HCT116 (cell line): Measurements from ENCODE around the gene TSPOAP1. TPM values are rescaled to one million over a fixed set of nuclear protein-coding genes. Genes with fewer than 3 reads are reported as not detected.
A peak's percentile ranks its signal among the peaks of the same experiment; 100 is the strongest.

Experiments used
- ATAC-seq: fragments of 200-7000 bp; cut with Tn5 transposase; 2 replicates; pipeline ENCODE4 v1.9.1; 2020; ENCODE audit warnings: mild to moderate bottlenecking, moderate library complexity
- Bru-seq: library from RNA; stranded (reverse); fragments of 400-500 nt; gene quantifications from one replicate; lab custom pipeline; 2021; lab: Mats Ljungman, UMichigan
- BruChase-seq, 2 experiments: library from RNA; stranded (reverse); fragments of 400-500 nt; gene quantifications; one replicate each; lab custom pipeline; 2021; lab: Mats Ljungman, UMichigan
- BruUV-seq: library from RNA; stranded (reverse); fragments of 400-500 nt; replicated peaks from 2 replicates; lab custom pipeline; 2021; lab: Mats Ljungman, UMichigan
- CTCF ChIA-PET: fragments of 300-600 bp; sonication (Branson Sonifier 250); formaldehyde crosslinking; loops from one replicate; lab custom pipeline; 2021; ENCODE audit warnings: antibody characterized with exemption; lab: Charles Lee
- POLR2A ChIA-PET: fragments of 300-600, 350-600 bp; sonication (Branson Sonifier 250); formaldehyde crosslinking; loops from one replicate; lab custom pipeline; 2021; ENCODE audit warnings: antibody characterized with exemption; lab: Charles Lee
- RAD21 ChIA-PET, 2 experiments: fragments of 300-600 bp; sonication (Branson Sonifier 250); formaldehyde crosslinking; loops; one replicate each; lab custom pipeline; 2023; ENCODE audit warnings: low total read pairs in 2 of 2; ENCODE audit not compliant: uncharacterized antibody in 2 of 2, unreplicated experiment in 2 of 2, low non-redundant PET in 1 of 2; lab: Charles Lee
- DNase-seq: peaks from one replicate; pipeline ENCODE4 v3.0.0-alpha.2; 2010; ENCODE audit warnings: low read depth, low spot score
- H2AFZ ChIP-seq: fragments of 200-600 bp; shearing (Covaris generic), sonication (generic); 2 replicates; pipeline ENCODE4 v1.6.1; 2017; ENCODE audit warnings: low read depth, mixed run types, mixed read lengths, antibody characterized with exemption, low read length; ENCODE audit not compliant: poor library complexity, severe bottlenecking
- H3K27ac ChIP-seq: 2 replicates; pipeline ENCODE4 v1.5.1; 2012; ENCODE audit warnings: low read depth, low read length
- H3K27me3 ChIP-seq: fragments of 200-600 bp; sonication (generic); 2 replicates; pipeline ENCODE4 v1.6.1; 2016; ENCODE audit warnings: mixed run types, low read length, mixed read lengths; ENCODE audit not compliant: insufficient read depth
- H3K36me3 ChIP-seq, 2 experiments: fragments of 200-500 bp in 1 of 2; fragments of 200-600 bp in 1 of 2; sonication (Bioruptor generic) in 1 of 2; sonication (generic) in 1 of 2; 2 replicates each; pipeline versions ENCODE4 v1.5.1 to v1.6.1; 2014 to 2016; ENCODE audit warnings: low read length in 2 of 2, inconsistent platforms in 1 of 2, mixed read lengths in 1 of 2, mixed run types in 1 of 2; ENCODE audit not compliant: insufficient read depth in 2 of 2, control insufficient read depth in 1 of 2
- H3K4me1 ChIP-seq, 2 experiments: fragments of 200-600 bp in 1 of 2; sonication (generic) in 1 of 2; 2 replicates each; pipeline versions ENCODE4 v1.5.1 to v1.6.1; 2012 to 2017; ENCODE audit warnings: low read length in 2 of 2, inconsistent platforms in 1 of 2, mild to moderate bottlenecking in 1 of 2, mixed read lengths in 1 of 2, mixed run types in 1 of 2, moderate library complexity in 1 of 2; ENCODE audit not compliant: insufficient read depth in 2 of 2, control insufficient read depth in 1 of 2
- H3K4me2 ChIP-seq: fragments of 200-600 bp; sonication (generic); 2 replicates; pipeline ENCODE4 v1.6.1; 2017; ENCODE audit warnings: mixed run types, low read length, mixed read lengths
- H3K4me3 ChIP-seq, 2 experiments: fragments of 200-600 bp in 1 of 2; sonication (generic) in 1 of 2; replicated peaks in 1 of 2; 2 replicates each; pipeline ENCODE4 v1.5.1; 2011 to 2016; ENCODE audit warnings: low read length in 2 of 2, control low read depth in 1 of 2, low read depth in 1 of 2, mild to moderate bottlenecking in 1 of 2, mixed read lengths in 1 of 2, mixed run types in 1 of 2
- H3K79me2 ChIP-seq: fragments of 200-600 bp; sonication (generic); 2 replicates; pipeline ENCODE4 v1.6.1; 2017; ENCODE audit warnings: mild to moderate bottlenecking, mixed run types, low read length, moderate library complexity, mixed read lengths; ENCODE audit not compliant: insufficient read depth
- H3K9ac ChIP-seq: fragments of 200-600 bp; sonication (generic); 2 replicates; pipeline ENCODE4 v1.6.1; 2016; ENCODE audit warnings: low read length, mixed read lengths
- H3K9me2 ChIP-seq: fragments of 200-600 bp; sonication (generic), shearing (Covaris generic); 2 replicates; pipeline ENCODE4 v1.6.1; 2017; ENCODE audit warnings: mixed run types, mild to moderate bottlenecking, moderate library complexity; ENCODE audit not compliant: insufficient read depth
- H3K9me3 ChIP-seq, 2 experiments: fragments of 200-500 bp in 1 of 2; fragments of 200-600 bp in 1 of 2; sonication (Bioruptor generic) in 1 of 2; sonication (generic) in 1 of 2; 2 replicates each; pipeline ENCODE4 v1.6.1; 2014 to 2017; ENCODE audit warnings: low read length in 2 of 2, mixed read lengths in 2 of 2, inconsistent platforms in 1 of 2, low read depth in 1 of 2, mild to moderate bottlenecking in 1 of 2, mixed run types in 1 of 2, moderate library complexity in 1 of 2; ENCODE audit not compliant: control insufficient read depth in 1 of 2, insufficient read depth in 1 of 2
- H4K20me1 ChIP-seq: fragments of 200-600 bp; sonication (generic), shearing (Covaris generic); 2 replicates; pipeline ENCODE4 v1.6.1; 2017; ENCODE audit warnings: mixed run types, mild to moderate bottlenecking, moderate library complexity; ENCODE audit not compliant: insufficient read depth
- ATF3 ChIP-seq: IDR thresholded peaks from 2 replicates; pipeline ENCODE4 v1.6.1; 2012
- CEBPB ChIP-seq: IDR thresholded peaks from 2 replicates; pipeline ENCODE4 v1.6.1; 2012; ENCODE audit warnings: low read depth
- EZH2 ChIP-seq: fragments of 200-600 bp; sonication (generic); IDR thresholded peaks from 2 replicates; pipeline ENCODE4 v1.6.1; 2017; ENCODE audit warnings: antibody characterized with exemption, mixed run types
- POLR2AphosphoS5 ChIP-seq: IDR thresholded peaks from 2 replicates; pipeline ENCODE4 v1.6.1; 2011; ENCODE audit warnings: mild to moderate bottlenecking, low read depth, low read length, moderate library complexity
- REST ChIP-seq: IDR thresholded peaks from 2 replicates; pipeline ENCODE4 v1.6.1; 2012; ENCODE audit warnings: low read depth
- intact Hi-C: fragments of 100-400 bp; cut with micrococcal nuclease; formaldehyde crosslinking; loops from 2 replicates; pipeline ENCODE4 v1.10.0; 2022
- long read RNA-seq: library from polyadenylated mRNA; unstranded; transcript quantifications from one replicate; pipeline ENCODE4 v2.0.0, GENCODE V29; 2021; ENCODE audit not compliant: unreplicated experiment
- polyA plus RNA-seq: library from polyadenylated mRNA; unstranded; fragments of >200 nt; gene quantifications from 2 replicates; pipeline ENCODE4 v1.2.1, GENCODE V29; 2012; ENCODE audit warnings: missing spikeins
- total RNA-seq: library from RNA; stranded (reverse); gene quantifications from one replicate; pipeline ENCODE4 v1.2.1, GENCODE V29; 2021; ENCODE audit not compliant: unreplicated experiment

The TSPOAP1 gene
- 0.27 TPM for total RNA-seq
- 0.05 TPM in 1 of 2 replicates, not detected in the other for polyA plus RNA-seq
- Bru-seq, nascent RNA = percentile 3 among the genes with signal in this experiment
- BruChase-seq, experiment 1, labeled RNA remaining after a 6-hour chase = percentile 22 among the genes with signal in this experiment
- percentile 12 among the genes with signal in this experiment for BruChase-seq, experiment 2, labeled RNA remaining after a 2-hour chase
- long read RNA-seq = 0 reads

GRCh38 chr17:58328195-58329034, at the start of gene TSPOAP1:
Gene TSPOAP1, minus strand, starts transcription at chr17:58328795. Its CDS starts 875 bp downstream, at chr17:58327920.
- no peak within 1 kb of the TSS for H2AFZ ChIP-seq
- no peak for ATAC-seq
- H3K9ac ChIP-seq = no peak within 1 kb of the TSS
- TF ChIP-seq POLR2AphosphoS5 = no peak
- TF ChIP-seq EZH2 = no peak
- no peak for TF ChIP-seq ATF3
- TF ChIP-seq CEBPB = no peak
- no peak for TF ChIP-seq REST
- no peaks in the 10 kb centered on the region for H3K9me2 ChIP-seq
- H3K4me3 ChIP-seq = no peak within 1 kb of the TSS
- no peaks in the 10 kb centered on the region for H4K20me1 ChIP-seq
- no peak within 1 kb of the TSS for H3K4me2 ChIP-seq
- peaks cover 3 to 12% of the 10 kb centered on the region in 2 experiments; a peak in 3 of 4 replicates for H3K4me1 ChIP-seq
- H3K27ac ChIP-seq = no peak within 1 kb of the TSS
- BruUV-seq = no TSS peak
- H3K36me3 ChIP-seq = no peaks in the 10 kb centered on the region
- intact Hi-C loops = no loop called here
- DNase-seq = no peak
- H3K27me3 ChIP-seq = no peaks in the 10 kb centered on the region
- H3K9me3 ChIP-seq = no peaks in the 10 kb centered on the region
- CTCF ChIA-PET = interaction anchor here (1.0 to 3.5 kb wide), 2 partner anchors 11 to 119 kb away, joined by 3 to 16 read pairs; no protein-coding TSS in a partner anchor
- no peaks in the 10 kb centered on the region for H3K79me2 ChIP-seq
- POLR2A ChIA-PET = no interaction called here
- RAD21 ChIA-PET = no interaction called here
